ENCODE measurements around the gene C17orf67. TPM values are rescaled to one million over a fixed set of nuclear protein-coding genes. Genes with fewer than 3 reads are reported as not detected.

The C17orf67 gene
- total and polyA plus RNA-seq, 2 of the 8 experiments (the other 6 are each of a cell fraction or from before 2014, with no cell fraction given): 0.67 to 2.2 TPM

GRCh38 chr17:56834380-56835263, 902 bp upstream of the C17orf67 start:
- CTCF ChIA-PET (ENCODE audit: partially characterized antibody): interaction anchor here (1.0 to 4.4 kb wide), 4 partner anchors 10 to 174 kb away, joined by 3 to 18 read pairs (median 4); no protein-coding TSS in a partner anchor
- FAIRE-seq: no peak
- WGBS, 2 experiments (ENCODE audit: extremely low coverage in 1 of 2, insufficient coverage in 1 of 2, insufficient read length in 1 of 2, insufficient replicate concordance in 2 of 2, low coverage in 1 of 2, low lambda C conversion rate in 2 of 2, missing lambda C conversion rate in 1 of 2): 5% methylated on average over 50 of the region's 81 CpGs; no CpG with 5 or more reads in 1 of the 2 experiments
- TF ChIP-seq FOSL1 (IDR thresholded peaks at IDR 0.05; ENCODE audit: insufficient read depth, low read depth, low read length) (no peak), USF2 (IDR thresholded peaks at IDR 0.05; ENCODE audit: low read length) (no peak), CHD2 (IDR thresholded peaks at IDR 0.05; ENCODE audit: low read length) (no peak), YY1 (IDR thresholded peaks at IDR 0.05; ENCODE audit: low read depth, low read length) (0 out of 2 replicates have a peak, but pooled peaks have one; percentile 5), RAD21 (IDR thresholded peaks at IDR 0.05 in 1 of 2, conservative IDR thresholded peaks at IDR 0.05 in 1 of 2; ENCODE audit: low read depth in 2 of 2, low read length in 2 of 2) (0 out of 4 replicates have a peak, but pooled peaks of 1 of the 2 experiments have one; percentile 2), RXRA (IDR thresholded peaks at IDR 0.05; ENCODE audit: insufficient read depth, low read depth, low read length) (no peak)
- TF ChIP-seq, protein P1, sequence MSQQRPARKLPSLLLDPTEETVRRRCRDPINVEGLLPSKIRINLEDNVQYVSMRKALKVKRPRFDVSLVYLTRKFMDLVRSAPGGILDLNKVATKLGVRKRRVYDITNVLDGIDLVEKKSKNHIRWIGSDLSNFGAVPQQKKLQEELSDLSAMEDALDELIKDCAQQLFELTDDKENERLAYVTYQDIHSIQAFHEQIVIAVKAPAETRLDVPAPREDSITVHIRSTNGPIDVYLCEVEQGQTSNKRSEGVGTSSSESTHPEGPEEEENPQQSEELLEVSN (IDR thresholded peaks at IDR 0.05): peak; percentile 34

More at GRCh38 chr17:56834380-56835263, 902 bp upstream of the C17orf67 start:
- Histone ChIP-seq H2BK15ac (ENCODE audit: low read length) (peak overlapping the region; percentile 97; the same call in 1 of the 2 replicates), H2AK5ac (ENCODE audit: low read depth, low read length) (no peak overlapping the region), H3K27me3 (replicated peaks in 1 of 4; ENCODE audit: control insufficient read depth in 3 of 4, extremely low read depth in 1 of 4, insufficient read depth in 3 of 4, low read length in 3 of 4) (peaks cover 0 to 8% (median 6%) of the 10 kb centered on the region in 4 experiments; a peak in 6 of 7 replicates), H3K23me2 (ENCODE audit: low read depth, low read length) (peaks cover 18% of the 10 kb centered on the region), H3K18ac (ENCODE audit: extremely low read depth, low read length) (peak overlapping the region; percentile 65; the same call in 1 of the 2 replicates), H3K9me3 (ENCODE audit: insufficient read depth in 2 of 2, low read depth in 1 of 2, low read length in 1 of 2) (no peaks in the 10 kb centered on the region; a peak in 1 of 4 replicates), H2AFZ (ENCODE audit: low read length) (peak overlapping the region; percentile 93; the same call in 1 of the 2 replicates), H4K91ac (replicated peaks; ENCODE audit: insufficient read length, low read length) (no peak overlapping the region), H4K20me1 (replicated peaks in 1 of 2; ENCODE audit: control insufficient read depth in 1 of 2, insufficient read depth in 2 of 2, low read length in 2 of 2) (peaks cover 0 to 12% of the 10 kb centered on the region in 2 experiments), H3K4ac (replicated peaks; ENCODE audit: insufficient read length, low read depth, low read length) (no peak overlapping the region), H3K79me1 (ENCODE audit: low read depth, low read length) (no peaks in the 10 kb centered on the region; the same call in 1 of the 2 replicates), H3K36me3 (ENCODE audit: control insufficient read depth in 2 of 4, insufficient read depth in 4 of 4, low read length in 3 of 4) (no peaks in the 10 kb centered on the region; a peak in 1 of 8 replicates), H3K14ac (ENCODE audit: insufficient read length) (no peak overlapping the region), H3K79me2 (ENCODE audit: control insufficient read depth in 1 of 2, insufficient read depth in 2 of 2, low read length in 2 of 2) (peaks cover 0 to 8% of the 10 kb centered on the region in 2 experiments; a peak in 1 of 4 replicates), H4K8ac (ENCODE audit: extremely low read depth, insufficient read depth, low read length) (peak overlapping the region; percentile 82; the same call in 1 of the 2 replicates), H3K4me2 (ENCODE audit: insufficient read depth in 1 of 2, low read depth in 2 of 2, low read length in 2 of 2) (peak overlapping the region; percentile 66 to 98), H2BK120ac (replicated peaks; ENCODE audit: low read depth, low read length) (no peak overlapping the region), H4K5ac (ENCODE audit: insufficient read length, low read depth, low read length) (no peak overlapping the region), H3K27ac (ENCODE audit: low read depth, low read length) (no peak overlapping the region), H3K9ac (replicated peaks in 1 of 4; ENCODE audit: extremely low read depth in 1 of 4, low read depth in 3 of 4, low read length in 3 of 4) (peak overlapping the region in 3 of 4 experiments; percentile 11 to 38 (median 34); a peak in 5 of 7 replicates), H3K4me1 (replicated peaks in 1 of 4; ENCODE audit: control insufficient read depth in 3 of 4, insufficient read depth in 4 of 4, low read length in 3 of 4) (peaks cover 0 to 9% (median 5%) of the 10 kb centered on the region in 4 experiments; a peak in 5 of 7 replicates), H2BK5ac (ENCODE audit: low read depth, low read length) (peak overlapping the region; percentile 8; the same call in 1 of the 2 replicates), H2BK20ac (ENCODE audit: low read length) (no peak overlapping the region), H3K23ac (ENCODE audit: insufficient read length) (no peak overlapping the region), H3K56ac (replicated peaks; ENCODE audit: insufficient read length, low read depth, low read length) (no peak overlapping the region), H3K4me3 (ENCODE audit: extremely low read depth in 1 of 4, insufficient read depth in 2 of 4, low read depth in 3 of 4, low read length in 4 of 4) (peak overlapping the region; percentile 59 to 77 (median 74)), H2BK12ac (ENCODE audit: low read depth, low read length) (no peak overlapping the region; the same call in 1 of the 2 replicates)
- DNase-seq (ENCODE audit: low read depth in 1 of 2, low spot score in 2 of 2): peak; percentile 21 to 82
- POLR2A ChIA-PET (ENCODE audit: partially characterized antibody): interaction anchor here (0.6 to 2.2 kb wide), 9 partner anchors 8 to 208 kb away, joined by 3 to 9 read pairs (median 3); partner anchors contain the start of gene TRIM25

All from H1 (cell line).